ELF-1 (cell line): ENCODE results near the gene GRB2.
"Not testable (repeated sequence)": the region's sequence is repeated elsewhere in the genome, so short reads cannot be mapped to it uniquely, and the experiment has no call there.

Experiments
- DNase-seq: peaks from one replicate; pipeline ENCODE4 v3.0.0-alpha.2; 2016; ENCODE audit warnings: low read depth, low spot score

The GRB2 gene

DNA sequence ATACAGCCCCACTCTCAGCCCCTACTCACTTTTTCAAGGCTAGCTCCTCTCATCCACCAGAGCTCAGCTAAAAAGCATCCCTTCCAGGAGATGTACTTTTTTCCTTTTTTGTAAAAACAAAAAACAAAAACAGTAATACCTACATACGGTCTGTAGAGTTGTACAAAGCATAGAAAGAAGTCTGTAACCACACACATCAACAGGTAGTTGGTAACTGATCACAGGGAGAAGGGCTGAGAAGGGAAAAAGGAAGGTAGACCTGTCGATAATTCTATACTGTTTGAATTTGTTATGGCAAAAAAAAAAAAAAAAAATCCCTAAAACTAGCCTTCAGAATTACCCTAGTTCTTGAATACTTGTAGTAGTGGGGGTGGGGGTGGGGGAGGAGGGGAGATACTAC is 117.1 kb downstream of the GRB2 start:
- no peak for DNase-seq

DNA sequence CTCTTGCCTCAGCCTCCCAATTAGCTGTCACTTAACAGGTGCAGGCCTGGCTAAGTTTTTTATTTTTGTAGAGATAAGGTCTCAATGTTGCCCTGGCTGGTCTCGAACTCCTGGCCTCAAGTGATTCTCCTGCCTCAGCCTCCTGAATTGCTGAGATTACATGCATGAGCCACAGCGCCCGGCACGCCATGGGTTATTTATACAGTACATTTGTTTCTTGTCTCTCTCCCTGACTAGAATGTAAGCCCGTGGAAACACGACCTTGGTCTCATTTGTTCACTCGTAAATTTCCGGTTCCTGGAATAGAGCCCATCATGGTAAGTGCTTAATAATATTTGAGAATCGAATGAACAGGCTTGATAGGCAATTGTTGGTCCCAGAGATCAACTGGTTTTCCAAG is 118.3 kb downstream of the GRB2 start:
- no peak for DNase-seq

DNA sequence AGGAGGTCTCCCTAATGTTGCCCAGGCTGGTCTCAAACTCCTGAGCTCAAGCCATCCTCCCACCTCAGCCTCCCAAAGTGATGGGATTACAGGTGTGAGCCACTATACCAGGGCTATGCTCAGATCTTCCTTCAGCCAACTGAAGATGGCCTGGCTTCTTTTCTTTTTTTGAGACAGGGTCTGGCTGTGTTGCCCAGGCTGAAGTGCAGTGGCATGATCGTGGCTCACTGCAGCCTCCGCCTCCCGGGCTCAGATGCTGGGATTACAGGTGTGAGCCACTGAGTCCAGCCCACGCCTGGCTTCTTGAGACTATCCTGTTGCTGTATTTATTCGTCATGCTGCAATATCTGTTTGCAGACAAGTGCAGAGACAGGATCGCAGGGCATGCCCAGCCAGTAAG is 120.4 kb downstream of the GRB2 start:
- no peak for DNase-seq

DNA sequence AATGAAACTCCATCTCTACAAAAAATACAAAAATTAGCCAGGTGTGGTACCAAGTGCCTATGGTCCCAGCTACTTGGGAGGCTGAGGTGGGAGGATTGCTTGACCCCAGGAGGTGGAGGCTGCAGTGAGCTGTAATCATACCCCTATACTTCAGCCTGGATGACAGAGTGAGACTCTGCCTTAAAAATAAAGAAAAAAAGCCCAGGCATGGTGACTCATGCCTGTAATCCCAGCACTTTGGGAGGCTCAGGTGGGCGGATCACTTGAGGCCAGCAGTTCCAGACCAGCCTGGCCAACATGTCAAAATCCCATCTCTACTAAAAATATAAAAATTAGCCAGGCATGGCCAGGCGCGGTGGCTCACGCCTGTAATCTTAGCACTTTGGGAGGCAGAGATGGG is 125.3 kb downstream of the GRB2 start:
- not testable (repeated sequence) for DNase-seq

DNA sequence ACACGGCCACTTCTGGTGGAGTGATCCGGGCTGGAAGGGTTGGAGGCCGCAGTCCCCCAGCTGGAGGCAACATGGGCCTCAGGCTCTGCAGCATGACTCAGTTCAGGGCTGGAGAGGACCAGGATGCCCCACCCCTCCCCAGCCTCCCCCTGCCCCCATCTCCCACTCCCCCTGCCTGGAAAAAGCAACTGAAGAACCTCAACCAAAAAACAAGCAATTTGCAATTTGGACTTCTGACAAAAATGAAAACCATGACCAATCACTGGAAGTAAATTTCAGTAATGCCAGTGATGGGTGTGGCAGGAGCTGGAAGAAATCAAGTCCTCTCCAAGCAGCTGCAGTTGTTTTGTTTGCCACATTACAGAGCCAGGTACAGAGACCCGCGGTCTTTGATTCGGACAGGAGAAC is 127.8 kb downstream of the GRB2 start:
- DNase-seq, result no peak

DNA sequence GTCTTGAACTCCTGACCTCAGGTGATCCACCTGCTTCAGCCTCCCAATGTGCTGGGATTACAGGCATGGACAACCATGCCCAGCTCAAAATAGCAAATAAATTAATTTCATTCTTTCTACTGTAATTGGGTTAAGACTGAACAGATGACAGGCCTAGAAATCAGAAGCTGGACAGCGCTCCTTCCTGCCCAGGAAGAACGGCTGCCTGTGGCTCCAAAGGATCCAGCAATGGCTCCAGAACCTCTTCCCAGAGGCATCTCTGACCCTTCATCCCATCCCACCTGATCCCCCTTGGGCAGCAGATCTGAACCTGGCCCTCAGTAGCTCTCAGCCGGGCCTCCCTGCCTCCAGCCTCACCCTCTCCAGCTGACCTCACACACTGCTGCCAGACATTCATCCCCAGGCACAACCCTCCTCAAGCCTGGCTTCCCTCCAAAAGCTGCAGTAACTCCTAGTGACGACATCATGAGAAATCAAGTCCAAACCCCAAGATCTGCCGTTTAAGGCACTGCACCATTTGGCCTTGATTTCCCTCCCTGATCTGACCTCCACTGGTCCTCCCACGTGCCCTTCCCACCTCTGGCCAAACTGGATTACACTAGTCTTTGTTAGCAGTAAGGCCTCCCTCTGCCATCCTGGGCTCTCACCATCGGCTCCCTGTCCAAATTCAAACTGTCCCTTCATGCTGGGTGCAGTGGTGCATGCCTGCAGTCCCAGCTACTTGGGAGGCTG is 131.3 kb downstream of the GRB2 start:
- no peak for DNase-seq

DNA sequence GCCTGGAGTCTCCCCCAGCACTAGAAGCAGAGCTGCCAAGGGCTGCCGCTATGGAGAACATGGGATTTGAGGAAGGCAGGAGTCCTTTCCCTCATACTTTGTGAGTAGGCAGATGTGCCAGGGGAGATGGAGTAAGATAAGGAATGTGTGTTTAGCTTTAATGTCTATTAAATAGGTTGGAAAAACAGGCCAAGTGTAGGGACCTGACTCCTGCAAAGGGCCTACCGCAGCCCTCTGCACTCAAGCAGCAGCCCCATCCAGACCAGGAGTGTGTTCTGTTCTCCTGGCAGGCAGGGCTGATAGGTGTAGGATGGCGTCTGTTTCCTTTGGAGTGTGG is 132.7 kb downstream of the GRB2 start:
- DNase-seq, result no peak

DNA sequence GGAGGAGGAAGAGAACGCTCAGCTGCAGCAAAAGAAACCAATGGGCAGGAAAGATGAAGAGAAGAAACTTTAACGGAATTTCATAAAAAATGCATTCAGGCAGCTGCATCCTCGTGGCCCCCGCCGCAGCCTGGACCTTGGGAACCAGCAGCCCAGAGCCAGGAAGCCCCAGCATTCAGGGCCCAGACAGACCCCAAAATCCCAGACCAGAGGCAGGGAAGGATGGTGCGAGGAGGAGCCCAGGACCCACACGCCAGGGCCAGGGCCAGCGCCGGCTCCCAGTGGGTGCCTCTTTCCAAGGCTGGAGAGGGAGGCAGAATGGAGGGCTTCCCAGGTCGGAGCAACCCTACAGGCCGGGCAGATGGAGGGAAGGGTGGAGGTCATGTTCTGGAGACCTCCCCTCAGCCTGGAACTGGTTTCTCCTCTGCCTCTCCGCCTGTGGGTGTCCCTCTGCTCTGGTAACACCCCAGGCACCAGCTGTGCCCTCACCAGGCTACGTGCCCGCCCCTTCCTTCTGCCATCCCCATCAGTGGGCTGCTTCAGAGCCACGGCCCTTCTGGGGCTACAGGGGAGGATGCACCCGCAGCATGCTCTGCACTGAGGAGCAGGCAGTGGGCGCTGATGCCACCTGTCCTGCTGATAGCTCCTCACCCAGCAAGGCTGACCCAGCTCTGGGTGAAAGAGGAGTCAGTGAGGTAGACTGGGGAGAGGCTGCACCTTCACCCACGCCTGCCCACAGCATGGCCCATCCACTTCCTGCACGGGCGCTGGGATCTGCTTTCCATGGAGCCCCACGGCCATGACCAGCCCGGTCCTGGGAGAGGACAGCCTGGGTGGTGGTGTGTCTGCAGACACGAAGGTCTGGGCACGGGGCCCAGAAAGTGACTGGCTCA is 133.3 kb downstream of the GRB2 start:
- DNase-seq, result no peak

DNA sequence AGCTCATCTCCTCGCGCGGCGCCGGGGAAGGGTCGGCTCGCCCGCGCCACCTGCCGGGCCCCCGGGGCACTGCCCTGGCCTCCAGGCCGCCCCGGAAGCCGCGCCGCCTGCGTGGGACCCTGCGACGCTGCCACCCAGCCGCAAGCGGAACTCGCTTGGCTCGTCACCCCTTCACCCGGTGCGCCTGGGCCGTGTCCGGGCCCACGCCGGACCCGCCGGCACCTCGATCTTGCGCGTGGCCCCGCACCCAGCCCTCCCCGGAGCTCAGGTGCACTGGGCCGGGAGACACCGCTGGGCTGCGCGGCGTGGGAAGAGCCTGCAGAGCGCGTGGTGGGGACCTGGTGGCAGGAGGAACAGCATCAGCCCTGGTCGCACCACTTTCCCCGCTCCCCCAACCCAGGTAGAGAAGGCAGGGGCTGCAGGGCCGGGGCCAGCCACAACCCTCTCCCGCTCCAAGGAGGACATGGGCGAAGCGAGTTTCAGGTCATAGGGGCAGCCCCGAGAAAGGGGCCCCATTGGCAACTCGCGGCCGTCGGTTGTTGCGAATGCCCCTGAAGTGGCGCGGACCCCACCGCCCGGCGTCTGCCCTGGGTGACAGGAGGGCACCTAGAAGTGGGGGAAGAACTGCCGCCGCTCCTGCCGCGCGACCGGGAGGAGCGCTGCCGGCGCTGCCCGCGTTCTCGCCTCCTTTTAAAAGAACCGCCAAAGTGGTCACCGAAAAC is 134.1 kb downstream of the GRB2 start:
- DNase-seq, result peak; percentile 67

DNA sequence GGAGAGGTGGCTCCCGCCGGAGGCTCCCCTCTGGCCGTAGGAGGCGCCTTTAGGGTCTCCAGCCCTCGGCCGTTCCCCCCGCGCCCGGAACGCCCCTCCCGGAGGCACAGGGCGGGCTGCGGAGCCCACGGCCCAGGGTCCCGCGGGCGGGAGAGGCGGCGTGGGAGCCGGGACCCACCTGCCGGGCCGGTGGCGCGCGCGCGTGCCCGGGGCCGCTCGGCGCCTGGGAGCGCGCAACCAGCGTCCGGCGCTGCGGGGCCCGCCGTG is 134.6 kb downstream of the GRB2 start, which contains the start of gene MIF4GD:
Gene MIF4GD (minus strand): TSS at position 266 of the 267 bp plus-strand sequence. CDS start 1,036 bp downstream, outside the sequence.
- no peak for DNase-seq

DNA sequence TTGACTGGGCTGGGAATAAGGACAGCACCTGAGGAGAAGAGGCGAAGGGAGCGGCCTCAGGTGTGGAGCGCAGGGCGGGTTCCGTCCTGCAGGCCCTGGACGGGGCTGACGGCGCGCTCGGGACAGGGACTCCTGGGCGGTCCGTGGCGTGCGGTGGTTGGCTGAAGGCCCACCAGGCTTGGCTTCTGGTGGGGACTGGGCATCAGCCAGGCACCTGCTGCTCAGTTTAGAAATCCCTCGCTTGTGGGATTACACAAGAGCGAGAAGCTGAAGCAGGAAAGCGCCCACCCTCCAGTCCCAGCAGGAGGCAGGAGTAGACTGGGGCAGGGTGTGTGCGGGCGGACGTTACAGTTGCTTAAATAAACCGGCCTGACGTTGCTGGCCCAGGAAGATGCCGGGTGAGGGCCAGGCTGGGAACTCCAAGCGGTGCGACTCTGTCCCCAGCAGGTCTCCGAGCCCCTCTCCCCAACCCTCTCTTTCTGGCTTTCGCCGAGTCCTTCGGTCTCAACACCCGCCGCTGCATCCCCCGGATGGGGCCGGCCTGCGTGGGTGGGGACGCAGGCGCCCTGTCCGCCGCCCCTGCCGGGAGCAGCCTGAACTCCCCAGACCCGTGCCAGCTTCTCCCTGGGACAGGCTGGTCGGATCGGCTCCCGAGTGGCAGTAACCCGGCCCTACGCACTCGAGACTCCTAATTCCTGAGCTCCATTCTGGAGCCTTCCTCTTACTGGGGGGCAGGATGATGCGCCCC is 135.1 kb downstream of the GRB2 start:
- DNase-seq, result peak; percentile 83

DNA sequence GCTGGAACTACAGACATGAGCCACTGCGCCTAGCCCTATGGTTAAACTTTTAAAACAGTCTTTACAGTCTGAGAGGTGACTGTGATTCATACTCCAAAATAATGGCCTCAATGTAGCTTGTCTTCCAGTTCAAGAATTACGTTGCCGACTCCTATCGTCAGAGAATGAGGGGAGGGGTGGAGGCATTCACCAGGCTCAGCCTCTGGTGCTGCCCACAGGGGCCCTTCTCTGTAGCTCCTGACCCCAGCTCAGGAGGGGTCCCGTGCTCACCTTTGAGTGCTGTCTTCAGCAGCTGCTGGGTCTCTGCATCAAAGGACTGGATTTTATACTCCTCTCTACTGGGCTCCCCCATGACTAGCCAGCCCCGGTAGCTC is 135.6 kb downstream of the GRB2 start:
- DNase-seq, result no peak
